Vagina (tissue), 2 donors: ENCODE measurements around the gene OR4N5.

Experiments
- POLR2A ChIP-seq, 2 donors: fragments of 450-650 bp; IDR thresholded peaks; one replicate each; pipeline ENCODE4 v1.6.1; 2017; ENCODE audit warnings: antibody characterized with exemption in 2 of 2, mild to moderate bottlenecking in 2 of 2, moderate library complexity in 2 of 2
- TF ChIP-seq, protein P1 (sequence below), 3 experiments: fragments of 450-650 bp in 2 of 3; fragments of 200-600 bp in 1 of 3; sonication (generic) in 1 of 3; IDR thresholded peaks; one replicate each; pipeline ENCODE4 v1.5.1; 2017 to 2019; ENCODE audit warnings: antibody characterized with exemption in 3 of 3, mild to moderate bottlenecking in 2 of 3, moderate library complexity in 2 of 3

DNA sequence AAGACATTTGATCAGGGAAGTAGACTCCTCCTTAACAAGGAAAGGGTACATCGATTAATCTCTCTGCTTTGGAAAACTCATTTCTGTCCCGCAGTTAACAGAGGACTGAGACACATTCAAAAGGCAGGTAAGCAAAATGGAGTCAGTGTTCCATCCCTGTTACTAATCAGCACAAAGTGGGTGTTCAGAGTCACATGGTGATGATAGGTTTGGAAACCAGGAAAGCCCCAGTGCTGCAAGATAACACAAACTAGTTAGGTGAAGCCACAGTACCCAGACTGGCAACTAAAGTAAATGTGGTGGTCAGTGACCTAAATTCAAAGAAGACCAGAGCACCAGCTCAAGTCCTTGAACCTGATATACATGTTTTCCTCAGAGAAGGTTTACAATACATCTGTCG lies 26.3 kb upstream of the OR4N5 start:
- TF ChIP-seq, protein P1, sequence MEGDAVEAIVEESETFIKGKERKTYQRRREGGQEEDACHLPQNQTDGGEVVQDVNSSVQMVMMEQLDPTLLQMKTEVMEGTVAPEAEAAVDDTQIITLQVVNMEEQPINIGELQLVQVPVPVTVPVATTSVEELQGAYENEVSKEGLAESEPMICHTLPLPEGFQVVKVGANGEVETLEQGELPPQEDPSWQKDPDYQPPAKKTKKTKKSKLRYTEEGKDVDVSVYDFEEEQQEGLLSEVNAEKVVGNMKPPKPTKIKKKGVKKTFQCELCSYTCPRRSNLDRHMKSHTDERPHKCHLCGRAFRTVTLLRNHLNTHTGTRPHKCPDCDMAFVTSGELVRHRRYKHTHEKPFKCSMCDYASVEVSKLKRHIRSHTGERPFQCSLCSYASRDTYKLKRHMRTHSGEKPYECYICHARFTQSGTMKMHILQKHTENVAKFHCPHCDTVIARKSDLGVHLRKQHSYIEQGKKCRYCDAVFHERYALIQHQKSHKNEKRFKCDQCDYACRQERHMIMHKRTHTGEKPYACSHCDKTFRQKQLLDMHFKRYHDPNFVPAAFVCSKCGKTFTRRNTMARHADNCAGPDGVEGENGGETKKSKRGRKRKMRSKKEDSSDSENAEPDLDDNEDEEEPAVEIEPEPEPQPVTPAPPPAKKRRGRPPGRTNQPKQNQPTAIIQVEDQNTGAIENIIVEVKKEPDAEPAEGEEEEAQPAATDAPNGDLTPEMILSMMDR (IDR thresholded peaks at IDR 0.05): no peak
- no peak for TF ChIP-seq POLR2A (IDR thresholded peaks at IDR 0.05)
